Measurements from ENCODE around the gene TGFB3. TPM values are rescaled to one million over a fixed set of nuclear protein-coding genes. Genes with fewer than 3 reads are reported as not detected.

The TGFB3 gene
- total RNA-seq, 1 experiment from 2014 or later: 1.6 TPM

GRCh38 chr14:75977582-75977943, 4.2 kb downstream of the TGFB3 start:
- no peak overlapping the region for H3K4me3 ChIP-seq (replicated peaks in 1 of 2; ENCODE audit: low read depth in 1 of 2, low read length in 2 of 2)
- ATAC-seq (no peak), DNase-seq (ENCODE audit: low read depth, low spot score) (no peak)
- no peaks in the 10 kb centered on the region for H3K36me3 ChIP-seq (ENCODE audit: control insufficient read depth in 1 of 2, insufficient read depth in 2 of 2, low read length in 2 of 2)
- no peak overlapping the region for H2AFZ ChIP-seq (ENCODE audit: low read depth, low read length, poor library complexity, severe bottlenecking)
- RAD21 ChIA-PET (ENCODE audit: low non-redundant PET in 1 of 2, low total read pairs in 2 of 2, uncharacterized antibody in 2 of 2, unreplicated experiment in 2 of 2): interaction anchor here in 1 of 2 experiments (1.7 kb wide), 1 partner anchor 269 kb away, joined by 6 read pairs; no protein-coding TSS in a partner anchor
- no peaks in the 10 kb centered on the region for H4K20me1 ChIP-seq (ENCODE audit: insufficient read depth)
- TF ChIP-seq FOSL1 (IDR thresholded peaks at IDR 0.05; ENCODE audit: low read depth) (no peak), ZNF274 (IDR thresholded peaks at IDR 0.05; ENCODE audit: low read depth, low read length) (no peak), CTCF (IDR thresholded peaks at IDR 0.05 in 2 of 3, conservative IDR thresholded peaks at IDR 0.05 in 1 of 3; ENCODE audit: borderline replicate concordance in 1 of 3, insufficient read depth in 1 of 3, low read depth in 2 of 3, low read length in 2 of 3) (no peak), MAX (IDR thresholded peaks at IDR 0.05) (no peak), EZH2phosphoT487 (IDR thresholded peaks at IDR 0.05; ENCODE audit: borderline replicate concordance) (no peak), ZBTB33 (IDR thresholded peaks at IDR 0.05; ENCODE audit: extremely low read depth, insufficient replicate concordance, low read length) (no peak), ATF3 (IDR thresholded peaks at IDR 0.05) (no peak), EZH2 (IDR thresholded peaks at IDR 0.05) (no peak)
- no peaks in the 10 kb centered on the region for H3K79me2 ChIP-seq (ENCODE audit: insufficient read depth, low read length)
- H3K9me3 ChIP-seq (ENCODE audit: control insufficient read depth in 1 of 2, insufficient read depth in 1 of 2, low read depth in 1 of 2, low read length in 2 of 2): no peaks in the 10 kb centered on the region
- H3K9ac ChIP-seq (ENCODE audit: low read length): no peak overlapping the region
- BruUV-seq (replicated peaks): no TSS peak
- no peaks in the 10 kb centered on the region for H3K9me2 ChIP-seq (ENCODE audit: insufficient read depth)
- H3K4me1 ChIP-seq (ENCODE audit: control insufficient read depth in 1 of 2, insufficient read depth in 2 of 2, low read length in 2 of 2): peaks cover 6 to 11% of the 10 kb centered on the region in 2 experiments
- POLR2A ChIA-PET: no interaction called here
- H3K27ac ChIP-seq (ENCODE audit: low read depth, low read length): no peak overlapping the region
- no peak overlapping the region for H3K4me2 ChIP-seq (ENCODE audit: low read length)
- intact Hi-C loops (cut with micrococcal nuclease): loop anchor here (2.0 kb wide), 1 partner anchor 71 kb away; no protein-coding TSS in a partner anchor
- no peaks in the 10 kb centered on the region for H3K27me3 ChIP-seq (ENCODE audit: insufficient read depth, low read length)
- CTCF ChIA-PET: interaction anchor here (0.6 to 3.3 kb wide), 5 partner anchors 71 to 269 kb away, joined by 3 to 31 read pairs (median 3); no protein-coding TSS in a partner anchor
